Measurements from ENCODE around the gene UBAP1.
A peak's percentile ranks its signal among the peaks of the same experiment; 100 is the strongest.
"Not testable (repeated sequence)": the region's sequence is repeated elsewhere in the genome, so short reads cannot be mapped to it uniquely, and the experiment has no call there.

Gene UBAP1

GRCh38 chr9:34252670-34253459, 74.0 kb downstream of the UBAP1 start:
- DNase-seq: peak; percentile 52
- in situ Hi-C loops (cut with HindIII; ENCODE audit: low pct_ligation_motif_present, low pct_unique_long_range_greater_than_20kb, low sequenced_read_pairs): no loop called here

GRCh38 chr9:34253460-34253837, 74.6 kb downstream of the UBAP1 start:
- peak; percentile 35 for DNase-seq
- in situ Hi-C loops (cut with HindIII; ENCODE audit: low pct_ligation_motif_present, low pct_unique_long_range_greater_than_20kb, low sequenced_read_pairs): no loop called here

- in situ Hi-C loops (cut with HindIII; ENCODE audit: low pct_ligation_motif_present, low pct_unique_long_range_greater_than_20kb, low sequenced_read_pairs): no loop called here
- peak; percentile 59 for DNase-seq
Observed at GRCh38 chr9:34254141-34254913, 75.5 kb downstream of the UBAP1 start.

GRCh38 chr9:34254966-34255825, 76.4 kb downstream of the UBAP1 start:
- in situ Hi-C loops (cut with HindIII; ENCODE audit: low pct_ligation_motif_present, low pct_unique_long_range_greater_than_20kb, low sequenced_read_pairs): no loop called here

GRCh38 chr9:34256104-34256503, 77.3 kb downstream of the UBAP1 start:
- in situ Hi-C loops (cut with HindIII; ENCODE audit: low pct_ligation_motif_present, low pct_unique_long_range_greater_than_20kb, low sequenced_read_pairs): no loop called here
- peak; percentile 18 for DNase-seq

More at GRCh38 chr9:34254966-34255825, 76.4 kb downstream of the UBAP1 start:
- peak; percentile 16 for DNase-seq

DNA sequence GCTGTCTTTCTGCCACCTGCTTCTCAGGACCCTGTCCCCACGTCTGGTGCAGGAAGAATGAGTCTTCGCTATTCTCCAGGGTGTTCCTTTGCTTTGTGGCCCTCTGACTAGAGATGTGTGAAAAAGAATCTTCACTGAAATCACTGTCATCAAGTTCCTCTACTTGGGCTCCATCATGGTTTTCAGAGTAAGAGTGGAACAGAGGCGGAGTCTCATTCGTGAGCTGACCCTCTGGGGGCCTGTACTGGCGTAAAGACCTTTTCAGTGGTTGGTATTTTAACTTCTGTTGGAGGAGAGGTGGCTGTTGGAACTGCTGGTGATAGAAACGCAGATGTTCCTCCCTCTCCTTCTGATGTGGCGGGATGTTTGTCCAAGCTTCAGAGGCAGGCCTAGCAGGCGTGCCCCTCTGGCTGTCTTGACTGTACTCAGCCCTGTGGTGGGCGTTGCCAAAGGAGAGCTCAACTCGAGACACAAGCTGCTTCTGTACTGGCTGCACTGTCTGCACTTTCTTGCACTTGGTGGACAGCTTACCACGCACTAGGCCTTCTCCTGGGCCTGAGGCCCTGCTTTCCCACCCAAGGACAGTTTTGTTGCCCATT, 78.2 kb downstream of the UBAP1 start:
- no peak for DNase-seq
- in situ Hi-C loops (cut with HindIII; ENCODE audit: low pct_ligation_motif_present, low pct_unique_long_range_greater_than_20kb, low sequenced_read_pairs): no loop called here

- in situ Hi-C loops (cut with HindIII; ENCODE audit: low pct_ligation_motif_present, low pct_unique_long_range_greater_than_20kb, low sequenced_read_pairs): no loop called here
- no peak for DNase-seq
Observed at GRCh38 chr9:34259315-34259714, 80.5 kb downstream of the UBAP1 start.

GRCh38 chr9:34262971-34263370, 84.1 kb downstream of the UBAP1 start:
- in situ Hi-C loops (cut with HindIII; ENCODE audit: low pct_ligation_motif_present, low pct_unique_long_range_greater_than_20kb, low sequenced_read_pairs): no loop called here

DNA sequence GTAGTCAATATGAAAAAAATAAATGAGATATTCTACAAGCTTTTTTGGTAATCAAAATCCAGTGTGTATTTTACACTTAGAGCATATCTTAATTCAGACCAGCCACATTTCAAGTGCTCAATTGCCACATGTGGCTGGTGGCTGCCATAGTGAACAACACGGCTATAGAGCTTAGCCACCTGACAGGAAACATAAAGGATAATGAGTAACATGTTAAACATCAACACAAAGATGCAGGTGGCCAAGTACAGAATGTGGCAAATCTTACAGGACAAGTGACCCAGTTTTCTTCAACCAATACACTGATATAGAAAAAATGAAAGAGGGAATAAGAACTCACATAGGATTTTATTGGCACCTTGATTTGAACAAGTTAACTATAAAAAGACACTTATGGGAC, 88.8 kb downstream of the UBAP1 start:
- DNase-seq: peak; percentile 31
- in situ Hi-C loops (cut with HindIII; ENCODE audit: low pct_ligation_motif_present, low pct_unique_long_range_greater_than_20kb, low sequenced_read_pairs): no loop called here

More at GRCh38 chr9:34262971-34263370, 84.1 kb downstream of the UBAP1 start:
- DNase-seq: no peak

DNA sequence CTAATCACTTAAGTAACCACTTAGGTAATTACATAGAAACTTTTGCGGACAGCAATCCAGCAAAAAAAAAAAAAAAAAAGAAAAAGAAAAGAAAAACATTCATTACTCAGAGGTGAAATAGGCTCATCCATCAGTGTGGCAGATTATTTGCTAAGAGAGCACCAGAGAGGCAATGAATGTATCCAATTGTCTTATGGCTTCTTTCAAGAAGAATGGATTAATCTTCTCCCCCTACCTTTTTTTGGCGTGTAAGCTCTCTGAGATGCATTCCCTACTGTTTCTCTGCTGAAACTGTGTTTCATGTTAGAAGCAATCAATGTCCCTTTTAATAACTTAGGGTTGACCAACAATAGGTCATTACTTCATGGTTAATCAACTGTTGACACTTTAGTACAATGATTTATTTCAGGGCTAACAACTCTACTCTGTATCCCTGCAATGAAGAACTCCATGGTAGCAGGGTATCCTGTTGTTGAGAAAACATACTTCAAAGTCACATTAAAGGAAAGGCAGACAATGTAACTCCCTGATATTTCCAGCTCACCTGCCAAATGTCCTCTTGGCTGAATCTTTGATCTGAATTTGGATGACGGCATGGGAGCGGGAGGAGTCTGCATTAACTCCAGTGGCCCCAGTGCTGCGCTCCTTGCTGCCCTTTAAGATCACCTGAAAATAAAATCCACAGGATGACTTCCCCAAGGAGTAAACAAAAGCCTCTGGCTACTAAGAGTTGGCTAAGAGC, 92.6 kb downstream of the UBAP1 start:
- DNase-seq: no peak
- in situ Hi-C loops (cut with HindIII; ENCODE audit: low pct_ligation_motif_present, low pct_unique_long_range_greater_than_20kb, low sequenced_read_pairs): no loop called here

GRCh38 chr9:34272101-34272541, 93.3 kb downstream of the UBAP1 start:
- DNase-seq: no peak
- in situ Hi-C loops (cut with HindIII; ENCODE audit: low pct_ligation_motif_present, low pct_unique_long_range_greater_than_20kb, low sequenced_read_pairs): no loop called here

DNA sequence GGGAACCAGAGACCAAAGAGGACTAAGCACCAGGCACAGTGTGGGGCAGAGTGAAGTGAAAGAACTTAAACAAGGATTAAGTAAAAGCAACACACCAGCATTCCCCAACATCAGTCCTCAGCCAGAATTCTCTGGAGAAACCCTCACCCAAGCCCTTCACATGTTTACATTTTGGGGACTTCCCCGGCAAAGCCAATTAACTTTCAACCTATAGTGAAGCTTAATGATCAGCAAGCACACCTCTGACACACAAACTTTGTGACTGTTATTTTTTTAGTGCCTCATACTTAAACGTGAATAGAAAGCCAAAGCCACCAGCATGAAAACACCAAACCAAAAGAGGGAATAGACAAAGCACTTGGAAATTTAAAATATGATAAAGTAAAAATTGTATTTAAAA, 94.7 kb downstream of the UBAP1 start:
- in situ Hi-C loops (cut with HindIII; ENCODE audit: low pct_ligation_motif_present, low pct_unique_long_range_greater_than_20kb, low sequenced_read_pairs); DNase-seq: not testable (repeated sequence)

GRCh38 chr9:34275811-34276210, 97.0 kb downstream of the UBAP1 start:
- in situ Hi-C loops (cut with HindIII; ENCODE audit: low pct_ligation_motif_present, low pct_unique_long_range_greater_than_20kb, low sequenced_read_pairs): no loop called here
- DNase-seq: no peak

- in situ Hi-C loops (cut with HindIII; ENCODE audit: low pct_ligation_motif_present, low pct_unique_long_range_greater_than_20kb, low sequenced_read_pairs): no loop called here
Observed at GRCh38 chr9:34276772-34277171, 97.9 kb downstream of the UBAP1 start.

DNA sequence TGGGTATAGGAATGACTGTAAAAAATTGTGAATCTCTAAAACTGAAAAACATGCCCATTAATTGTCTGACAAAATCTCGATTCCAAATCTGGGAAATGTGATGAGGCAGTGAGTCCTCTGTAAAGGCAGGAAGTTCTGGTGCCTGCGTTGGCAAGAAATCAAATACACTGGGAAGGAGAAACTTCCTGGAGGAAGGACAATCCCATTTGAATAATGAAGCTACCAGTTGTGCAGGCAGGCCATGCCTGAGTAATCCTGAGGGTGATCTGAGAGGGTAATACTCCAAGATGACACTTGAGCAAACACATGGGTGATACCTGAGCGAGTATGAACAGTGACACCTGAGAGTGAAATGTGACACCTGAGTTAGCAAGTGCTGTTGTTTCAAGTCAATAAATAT, 100.6 kb downstream of the UBAP1 start:
- in situ Hi-C loops (cut with HindIII; ENCODE audit: low pct_ligation_motif_present, low pct_unique_long_range_greater_than_20kb, low sequenced_read_pairs): no loop called here
- DNase-seq: no peak

More at GRCh38 chr9:34276772-34277171, 97.9 kb downstream of the UBAP1 start:
- DNase-seq: no peak

- in situ Hi-C loops (cut with HindIII; ENCODE audit: low pct_ligation_motif_present, low pct_unique_long_range_greater_than_20kb, low sequenced_read_pairs): no loop called here
- no peak for DNase-seq
Observed at GRCh38 chr9:34282096-34282495, 103.3 kb downstream of the UBAP1 start.

- DNase-seq: no peak
- in situ Hi-C loops (cut with HindIII; ENCODE audit: low pct_ligation_motif_present, low pct_unique_long_range_greater_than_20kb, low sequenced_read_pairs): no loop called here
Observed at GRCh38 chr9:34289159-34289558, 110.3 kb downstream of the UBAP1 start.

- in situ Hi-C loops (cut with HindIII; ENCODE audit: low pct_ligation_motif_present, low pct_unique_long_range_greater_than_20kb, low sequenced_read_pairs): no loop called here
- DNase-seq: no peak
Observed at GRCh38 chr9:34291023-34291422, 112.2 kb downstream of the UBAP1 start.
